NT2/D1 (cell line): ENCODE results near the gene AADACL4.

ENCODE experiments used
- YY1 ChIP-seq: IDR thresholded peaks from 2 replicates; pipeline ENCODE4 v1.6.1; 2011; ENCODE audit not compliant: insufficient read length, insufficient read depth
- ZNF274 ChIP-seq: IDR thresholded peaks from 2 replicates; pipeline ENCODE4 v1.6.1; 2011; ENCODE audit warnings: mild to moderate bottlenecking, low read depth, low read length

GRCh38 chr1:12661606-12662219 is 17.8 kb downstream of the AADACL4 start:
- TF ChIP-seq ZNF274 (no peak), YY1 (no peak)
